PC-9 (cell line): ENCODE data around the gene ZYG11A. TPM values are rescaled to one million over a fixed set of nuclear protein-coding genes. Genes with fewer than 3 reads are reported as not detected.
A peak's percentile ranks its signal among the peaks of the same experiment; 100 is the strongest.
"Not testable (repeated sequence)": the region's sequence is repeated elsewhere in the genome, so short reads cannot be mapped to it uniquely, and the experiment has no call there.

Experiments
- BruUV-seq: library from RNA; stranded (reverse); fragments of 400-500 nt; replicated peaks from 2 replicates; lab custom pipeline; 2021; lab: Mats Ljungman, UMichigan
- CTCF ChIA-PET: fragments of 300-600 bp; sonication (Branson Sonifier 250); formaldehyde crosslinking; loops from one replicate; lab custom pipeline; 2022; ENCODE audit warnings: antibody characterized with exemption; lab: Charles Lee
- POLR2A ChIA-PET: fragments of 300-600 bp; sonication (Branson Sonifier 250); formaldehyde crosslinking; loops from one replicate; lab custom pipeline; 2022; ENCODE audit warnings: antibody characterized with exemption; ENCODE audit not compliant: unreplicated experiment; lab: Charles Lee
- DNase-seq, 2 experiments: peaks; one replicate each; pipeline versions ENCODE4 v3.0.0 to v3.0.0-alpha.2; 2015 to 2022; ENCODE audit warnings: mixed read lengths in 1 of 2
- H2AFZ ChIP-seq: fragments of 200-600 bp; sonication (generic); 2 replicates; pipeline ENCODE4 v1.8.1; 2017; ENCODE audit warnings: antibody characterized with exemption
- H3F3A ChIP-seq: fragments of 200-600 bp; sonication (generic); 2 replicates; pipeline ENCODE4 v1.8.1; 2017; ENCODE audit warnings: antibody characterized with exemption, mild to moderate bottlenecking, low read depth; ENCODE audit not compliant: insufficient read depth
- H3K27ac ChIP-seq: fragments of 200-600 bp; sonication (generic); 2 replicates; pipeline ENCODE4 v1.6.1; 2016; ENCODE audit warnings: mixed run types
- H3K27me3 ChIP-seq: fragments of 200-600 bp; sonication (generic); 2 replicates; pipeline ENCODE4 v1.6.1; 2016; ENCODE audit warnings: low read depth, mixed run types; ENCODE audit not compliant: insufficient read depth
- H3K36me3 ChIP-seq: fragments of 200-600 bp; sonication (generic); 2 replicates; pipeline ENCODE4 v1.6.1; 2016; ENCODE audit warnings: low read depth, mixed run types
- H3K4me1 ChIP-seq: fragments of 200-600 bp; sonication (generic); replicated peaks from 2 replicates; pipeline ENCODE4 v1.6.1; 2016; ENCODE audit warnings: mixed run types; ENCODE audit not compliant: insufficient read depth
- H3K4me2 ChIP-seq: fragments of 200-600 bp; sonication (generic); 2 replicates; pipeline ENCODE4 v1.6.1; 2017; ENCODE audit warnings: mixed run types
- H3K4me3 ChIP-seq: fragments of 200-600 bp; sonication (generic); 2 replicates; pipeline ENCODE4 v1.6.1; 2016; ENCODE audit warnings: mixed run types
- H3K79me2 ChIP-seq: fragments of 200-600 bp; sonication (generic); 2 replicates; pipeline ENCODE4 v1.6.1; 2017; ENCODE audit warnings: low read depth, mixed run types
- H3K9me2 ChIP-seq: fragments of 200-600 bp; sonication (generic); 2 replicates; pipeline ENCODE4 v1.8.1; 2017; ENCODE audit warnings: mild to moderate bottlenecking; ENCODE audit not compliant: insufficient read depth
- H3K9me3 ChIP-seq: fragments of 200-600 bp; sonication (generic); 2 replicates; pipeline ENCODE4 v1.8.1; 2016; ENCODE audit warnings: low read depth; ENCODE audit not compliant: insufficient read depth
- H4K20me1 ChIP-seq: fragments of 200-600 bp; sonication (generic); 2 replicates; pipeline ENCODE4 v1.8.1; 2017; ENCODE audit not compliant: insufficient read depth
- EZH2 ChIP-seq: fragments of 200-600 bp; sonication (generic); IDR thresholded peaks from 2 replicates; pipeline ENCODE4 v1.8.0; 2017; ENCODE audit warnings: antibody characterized with exemption, low read depth
- intact Hi-C: fragments of 100-400 bp; cut with micrococcal nuclease; formaldehyde crosslinking; loops from one replicate; pipeline ENCODE4 v1.10.0; 2022; ENCODE audit not compliant: unreplicated experiment
- total RNA-seq: library from RNA; stranded (reverse); gene quantifications from 2 replicates; pipeline ENCODE4 v1.2.3, GENCODE V29; 2021
- TF ChIP-seq, protein P1 (sequence below): fragments of 200-600 bp; sonication (generic); conservative IDR thresholded peaks from 2 replicates; pipeline ENCODE4 v1.6.1; 2017; ENCODE audit warnings: mixed run types, antibody characterized with exemption, mild to moderate bottlenecking, moderate library complexity

The ZYG11A gene
- total RNA-seq, 1 experiment from 2014 or later, result 11.5 TPM

- H3F3A ChIP-seq, result peaks cover 24% of the 10 kb centered on the region
- H3K27me3 ChIP-seq, result no peaks in the 10 kb centered on the region
- DNase-seq, result no peak
- peaks cover 25% of the 10 kb centered on the region for H3K4me1 ChIP-seq
- no peaks in the 10 kb centered on the region for H3K9me3 ChIP-seq
- H4K20me1 ChIP-seq, result no peaks in the 10 kb centered on the region
- ChIA-PET CTCF (no interaction called here), POLR2A (no interaction called here)
- H3K27ac ChIP-seq, result no peak overlapping the region
- no peak overlapping the region for H3K4me3 ChIP-seq
- no peak overlapping the region for H2AFZ ChIP-seq
- H3K4me2 ChIP-seq, result no peak overlapping the region
- 0 out of 2 replicates have a peak, but pooled peaks cover under 1% of the 10 kb centered on the region for H3K79me2 ChIP-seq
- no TSS peak for BruUV-seq
- intact Hi-C loops, result no loop called here
- TF ChIP-seq, protein P1, sequence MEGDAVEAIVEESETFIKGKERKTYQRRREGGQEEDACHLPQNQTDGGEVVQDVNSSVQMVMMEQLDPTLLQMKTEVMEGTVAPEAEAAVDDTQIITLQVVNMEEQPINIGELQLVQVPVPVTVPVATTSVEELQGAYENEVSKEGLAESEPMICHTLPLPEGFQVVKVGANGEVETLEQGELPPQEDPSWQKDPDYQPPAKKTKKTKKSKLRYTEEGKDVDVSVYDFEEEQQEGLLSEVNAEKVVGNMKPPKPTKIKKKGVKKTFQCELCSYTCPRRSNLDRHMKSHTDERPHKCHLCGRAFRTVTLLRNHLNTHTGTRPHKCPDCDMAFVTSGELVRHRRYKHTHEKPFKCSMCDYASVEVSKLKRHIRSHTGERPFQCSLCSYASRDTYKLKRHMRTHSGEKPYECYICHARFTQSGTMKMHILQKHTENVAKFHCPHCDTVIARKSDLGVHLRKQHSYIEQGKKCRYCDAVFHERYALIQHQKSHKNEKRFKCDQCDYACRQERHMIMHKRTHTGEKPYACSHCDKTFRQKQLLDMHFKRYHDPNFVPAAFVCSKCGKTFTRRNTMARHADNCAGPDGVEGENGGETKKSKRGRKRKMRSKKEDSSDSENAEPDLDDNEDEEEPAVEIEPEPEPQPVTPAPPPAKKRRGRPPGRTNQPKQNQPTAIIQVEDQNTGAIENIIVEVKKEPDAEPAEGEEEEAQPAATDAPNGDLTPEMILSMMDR, result no peak
- no peak for TF ChIP-seq EZH2
- no peaks in the 10 kb centered on the region for H3K36me3 ChIP-seq
- H3K9me2 ChIP-seq, result no peaks in the 10 kb centered on the region
Measured at GRCh38 chr1:52862666-52863458, 20.3 kb downstream of the ZYG11A start.

DNA sequence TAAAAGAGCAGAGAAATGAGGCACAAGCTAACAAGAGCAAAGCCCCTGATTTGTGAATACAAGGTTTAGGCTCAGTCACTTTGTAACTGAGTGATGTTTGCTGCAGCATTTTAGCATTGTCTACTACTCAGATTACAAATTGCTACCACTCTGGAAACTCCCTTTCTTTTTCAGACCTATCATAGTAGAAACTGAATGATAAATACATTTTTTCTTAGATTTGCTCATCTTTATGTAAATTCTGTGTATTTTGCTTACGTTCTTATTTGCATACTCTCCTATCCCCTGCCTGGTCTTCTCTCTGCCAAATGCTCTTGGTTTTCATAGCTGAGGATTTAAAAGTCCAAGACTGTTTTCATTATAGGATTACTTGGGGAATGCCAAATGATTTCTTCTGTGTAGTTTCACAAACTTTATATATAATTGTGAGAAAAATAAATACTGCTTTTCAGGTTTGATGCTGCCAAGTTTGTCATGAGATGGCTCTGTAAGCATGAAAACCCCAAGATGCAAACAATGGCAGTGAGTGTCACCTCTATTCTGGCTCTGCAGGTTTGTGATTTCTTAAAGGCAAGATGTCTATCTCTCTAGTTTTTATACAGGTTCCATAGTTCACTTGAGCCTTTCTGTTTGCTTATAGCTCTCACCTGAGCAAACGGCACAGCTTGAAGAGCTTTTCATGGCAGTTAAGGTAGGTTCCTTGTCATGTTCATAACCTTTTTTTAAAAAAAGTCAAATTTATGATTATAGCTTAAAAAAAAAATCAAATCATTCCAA is 24.7 kb downstream of the ZYG11A start:
- H3K9me2 ChIP-seq, result no peaks in the 10 kb centered on the region
- CTCF ChIA-PET, result interaction anchor here (0.7 kb wide), 1 partner anchor 110 kb away, joined by 6 read pairs; no protein-coding TSS in a partner anchor
- H3K27ac ChIP-seq, result no peak overlapping the region
- no peaks in the 10 kb centered on the region for H3K4me1 ChIP-seq
- no peaks in the 10 kb centered on the region for H3K79me2 ChIP-seq
- H3K9me3 ChIP-seq, result no peaks in the 10 kb centered on the region
- POLR2A ChIA-PET, result interaction anchor here (0.8 kb wide), 1 partner anchor 148 kb away, joined by 27 read pairs; no protein-coding TSS in a partner anchor
- 0 out of 2 replicates have a peak, but pooled peaks cover 5% of the 10 kb centered on the region for H3F3A ChIP-seq
- H3K4me3 ChIP-seq, result no peak overlapping the region
- no TSS peak for BruUV-seq
- intact Hi-C loops, result no loop called here
- no peaks in the 10 kb centered on the region for H3K27me3 ChIP-seq
- no peaks in the 10 kb centered on the region for H3K36me3 ChIP-seq
- no peak overlapping the region for H2AFZ ChIP-seq
- TF ChIP-seq EZH2, result no peak
- TF ChIP-seq, protein P1, result no peak
- H3K4me2 ChIP-seq, result no peak overlapping the region
- H4K20me1 ChIP-seq, result no peaks in the 10 kb centered on the region
- peak in 1 of 2 experiments; percentile 64 for DNase-seq

DNA sequence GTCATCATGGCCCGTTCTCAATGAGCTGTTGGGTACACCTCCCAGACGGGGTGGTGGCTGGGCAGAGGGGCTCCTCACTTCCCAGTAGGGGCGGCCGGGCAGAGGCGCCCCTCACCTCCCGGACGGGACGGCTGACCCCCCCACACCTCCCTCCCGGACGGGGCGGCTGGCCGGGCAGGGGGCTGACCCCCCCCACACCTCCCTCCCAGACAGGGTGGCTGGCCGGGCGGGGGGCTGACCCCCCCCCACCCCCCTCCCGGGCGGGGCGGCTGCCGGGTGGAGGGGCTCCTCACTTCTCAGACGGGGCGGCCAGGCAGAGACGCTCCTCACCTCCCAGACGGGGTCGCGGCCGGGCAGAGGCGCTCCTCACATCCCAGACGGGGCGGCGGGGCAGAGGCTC is 27.2 kb downstream of the ZYG11A start:
- H2AFZ ChIP-seq, H3K9me2 ChIP-seq, DNase-seq, H4K20me1 ChIP-seq, H3K4me2 ChIP-seq, BruUV-seq, H3K4me1 ChIP-seq, POLR2A ChIA-PET, H3K4me3 ChIP-seq, H3F3A ChIP-seq, H3K27ac ChIP-seq, H3K36me3 ChIP-seq, intact Hi-C loops, H3K27me3 ChIP-seq, H3K9me3 ChIP-seq, H3K79me2 ChIP-seq: not testable (repeated sequence)
- CTCF ChIA-PET, result interaction anchor here (0.6 kb wide), 1 partner anchor 100 kb away, joined by 3 read pairs; no protein-coding TSS in a partner anchor
